ENCODE results near the gene ELFN1.
"Not testable (repeated sequence)": the region's sequence is repeated elsewhere in the genome, so short reads cannot be mapped to it uniquely, and the experiment has no call there.

ELFN1 gene

GRCh38 chr7:1717095-1717483 is 47.0 kb downstream of the ELFN1 start:
- Histone ChIP-seq H3K79me2 (ENCODE audit: control insufficient read depth, insufficient read depth, low read length) (no peaks in the 10 kb centered on the region), H3K4ac (ENCODE audit: low read depth, low read length) (no peak overlapping the region), H3K36me3 (ENCODE audit: control insufficient read depth, insufficient read depth, low read length) (no peaks in the 10 kb centered on the region), H3K4me3 (ENCODE audit: low read length) (no peak overlapping the region), H3K18ac (ENCODE audit: low read length) (no peak overlapping the region), H3K4me2 (ENCODE audit: low read length) (no peak overlapping the region), H3K4me1 (ENCODE audit: control insufficient read depth, low read depth, low read length) (peaks cover 16% of the 10 kb centered on the region), H2BK5ac (ENCODE audit: low read length) (no peak overlapping the region), H3K9ac (ENCODE audit: low read length) (no peak overlapping the region), H3K56ac (ENCODE audit: low read length) (no peak overlapping the region), H4K5ac (ENCODE audit: low read length) (no peak overlapping the region), H3K23ac (ENCODE audit: low read length) (no peak overlapping the region), H4K8ac (ENCODE audit: low read depth, low read length) (no peak overlapping the region), H2BK15ac (replicated peaks; ENCODE audit: low read depth) (no peak overlapping the region), H2BK120ac (ENCODE audit: low read depth, low read length) (no peak overlapping the region), H3K79me1 (ENCODE audit: low read length) (no peaks in the 10 kb centered on the region), H2AK5ac (ENCODE audit: low read length) (no peak overlapping the region), H3K27ac (ENCODE audit: low read depth, low read length) (no peak overlapping the region), H3K27me3 (ENCODE audit: insufficient read depth, low read length, poor library complexity) (no peaks in the 10 kb centered on the region)
- no peak for DNase-seq
- no CpG with 5 or more reads among the region's 10 CpGs for WGBS (ENCODE audit: extremely low coverage, insufficient coverage, low lambda C conversion rate)

DNA sequence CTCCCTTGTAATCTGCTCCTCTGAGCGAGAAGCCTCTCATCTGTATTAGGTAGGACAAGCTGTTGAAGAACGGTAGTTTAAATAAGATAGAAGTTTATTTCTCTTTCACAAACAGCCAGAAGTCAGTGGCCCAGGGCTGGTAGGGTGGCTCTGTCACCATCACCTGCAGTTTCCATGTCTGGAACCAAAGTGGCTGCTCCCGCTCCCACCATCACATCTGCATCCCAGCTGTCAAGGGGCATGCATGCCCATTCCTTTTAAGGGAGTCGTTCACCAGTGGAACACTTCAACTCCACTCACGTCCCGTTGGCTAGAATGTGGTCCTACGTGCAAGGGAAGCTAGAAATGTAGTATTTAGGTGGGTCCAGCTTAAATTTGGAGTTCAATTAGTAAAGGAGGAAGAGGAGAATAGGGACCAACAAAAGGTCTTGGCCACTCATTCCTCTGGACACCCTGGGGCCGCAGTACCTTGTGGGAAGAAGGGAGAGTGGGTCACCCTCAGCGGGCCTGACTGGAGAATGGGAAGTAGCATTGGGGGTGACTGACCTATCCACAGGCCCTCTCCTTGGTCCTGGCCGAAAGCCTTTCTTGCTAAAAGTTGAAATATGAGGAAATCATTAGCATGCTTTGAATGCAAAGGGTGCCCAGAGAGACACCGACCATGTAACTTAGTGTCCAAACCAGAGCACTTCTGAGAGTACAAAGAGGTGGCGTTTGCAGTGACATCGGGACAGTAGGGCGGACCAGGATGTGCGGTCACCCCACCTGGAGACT is 48.0 kb downstream of the ELFN1 start:
- WGBS (ENCODE audit: extremely low coverage, insufficient coverage, low lambda C conversion rate), result no CpG with 5 or more reads among the region's 15 CpGs
- no peaks in the 10 kb centered on the region for H3K27me3 ChIP-seq (ENCODE audit: insufficient read depth, low read length, poor library complexity)
- no peaks in the 10 kb centered on the region for H3K79me1 ChIP-seq (ENCODE audit: low read length)
- no peak overlapping the region for H3K23ac ChIP-seq (ENCODE audit: low read length)
- no peak for DNase-seq
- no peak overlapping the region for H2BK5ac ChIP-seq (ENCODE audit: low read length)
- no peak overlapping the region for H3K4me2 ChIP-seq (ENCODE audit: low read length)
- no peak overlapping the region for H3K18ac ChIP-seq (ENCODE audit: low read length)
- no peak overlapping the region for H2AK5ac ChIP-seq (ENCODE audit: low read length)
- no peak overlapping the region for H2BK15ac ChIP-seq (replicated peaks; ENCODE audit: low read depth)
- H3K79me2 ChIP-seq (ENCODE audit: control insufficient read depth, insufficient read depth, low read length), result no peaks in the 10 kb centered on the region
- no peak overlapping the region for H3K27ac ChIP-seq (ENCODE audit: low read depth, low read length)
- H3K9ac ChIP-seq (ENCODE audit: low read length), result no peak overlapping the region
- peaks cover 16% of the 10 kb centered on the region for H3K4me1 ChIP-seq (ENCODE audit: control insufficient read depth, low read depth, low read length)
- H3K36me3 ChIP-seq (ENCODE audit: control insufficient read depth, insufficient read depth, low read length), result no peaks in the 10 kb centered on the region
- no peak overlapping the region for H3K4me3 ChIP-seq (ENCODE audit: low read length)
- H4K8ac ChIP-seq (ENCODE audit: low read depth, low read length), result no peak overlapping the region
- no peak overlapping the region for H3K56ac ChIP-seq (ENCODE audit: low read length)
- no peak overlapping the region for H2BK120ac ChIP-seq (ENCODE audit: low read depth, low read length)
- no peak overlapping the region for H4K5ac ChIP-seq (ENCODE audit: low read length)
- H3K4ac ChIP-seq (ENCODE audit: low read depth, low read length), result no peak overlapping the region

GRCh38 chr7:1718850-1719249 is 48.8 kb downstream of the ELFN1 start:
- not testable (repeated sequence) for H3K79me1 ChIP-seq (ENCODE audit: low read length); H2BK5ac ChIP-seq (ENCODE audit: low read length); H3K23ac ChIP-seq (ENCODE audit: low read length); H3K18ac ChIP-seq (ENCODE audit: low read length); H3K9ac ChIP-seq (ENCODE audit: low read length); DNase-seq; H4K5ac ChIP-seq (ENCODE audit: low read length); H3K4ac ChIP-seq (ENCODE audit: low read depth, low read length); H3K36me3 ChIP-seq (ENCODE audit: control insufficient read depth, insufficient read depth, low read length); H3K27me3 ChIP-seq (ENCODE audit: insufficient read depth, low read length, poor library complexity); H2BK15ac ChIP-seq (replicated peaks; ENCODE audit: low read depth); H3K4me2 ChIP-seq (ENCODE audit: low read length); H3K27ac ChIP-seq (ENCODE audit: low read depth, low read length); H4K8ac ChIP-seq (ENCODE audit: low read depth, low read length); H3K4me3 ChIP-seq (ENCODE audit: low read length); H3K79me2 ChIP-seq (ENCODE audit: control insufficient read depth, insufficient read depth, low read length); H2BK120ac ChIP-seq (ENCODE audit: low read depth, low read length); H3K56ac ChIP-seq (ENCODE audit: low read length); H2AK5ac ChIP-seq (ENCODE audit: low read length)
- peaks cover 14% of the 10 kb centered on the region for H3K4me1 ChIP-seq (ENCODE audit: control insufficient read depth, low read depth, low read length)
- no CpG with 5 or more reads among the region's 10 CpGs for WGBS (ENCODE audit: extremely low coverage, insufficient coverage, low lambda C conversion rate)

DNA sequence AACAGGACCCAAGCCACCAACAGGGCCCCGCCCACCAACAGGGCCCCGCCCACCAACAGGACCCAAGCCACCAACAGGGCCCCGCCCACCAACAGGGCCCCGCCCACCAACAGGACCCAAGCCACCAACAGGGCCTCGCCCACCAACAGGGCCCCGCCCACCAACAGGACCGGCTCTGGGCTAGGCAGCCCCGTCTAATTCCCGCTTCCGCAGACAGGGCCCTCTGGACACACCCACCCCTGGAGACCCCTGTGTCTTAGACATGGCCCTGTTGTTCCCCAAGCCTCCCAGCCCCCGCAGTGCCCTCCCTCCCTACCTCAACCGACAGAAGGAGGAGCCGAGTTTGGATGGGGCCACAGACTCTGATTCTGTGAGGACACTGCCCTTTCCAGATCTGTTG is 49.2 kb downstream of the ELFN1 start:
- peaks cover 10% of the 10 kb centered on the region for H3K4me1 ChIP-seq (ENCODE audit: control insufficient read depth, low read depth, low read length)
- not testable (repeated sequence) for H2AK5ac ChIP-seq (ENCODE audit: low read length); H4K8ac ChIP-seq (ENCODE audit: low read depth, low read length); H3K56ac ChIP-seq (ENCODE audit: low read length); H3K79me1 ChIP-seq (ENCODE audit: low read length); H3K18ac ChIP-seq (ENCODE audit: low read length); H2BK120ac ChIP-seq (ENCODE audit: low read depth, low read length); H2BK15ac ChIP-seq (replicated peaks; ENCODE audit: low read depth); H2BK5ac ChIP-seq (ENCODE audit: low read length); H3K27me3 ChIP-seq (ENCODE audit: insufficient read depth, low read length, poor library complexity); H3K4ac ChIP-seq (ENCODE audit: low read depth, low read length); H3K79me2 ChIP-seq (ENCODE audit: control insufficient read depth, insufficient read depth, low read length); H3K4me2 ChIP-seq (ENCODE audit: low read length); H3K4me3 ChIP-seq (ENCODE audit: low read length); H4K5ac ChIP-seq (ENCODE audit: low read length); H3K27ac ChIP-seq (ENCODE audit: low read depth, low read length); H3K23ac ChIP-seq (ENCODE audit: low read length); H3K9ac ChIP-seq (ENCODE audit: low read length); H3K36me3 ChIP-seq (ENCODE audit: control insufficient read depth, insufficient read depth, low read length)
- DNase-seq, result peak; percentile 62
- no CpG with 5 or more reads among the region's 13 CpGs for WGBS (ENCODE audit: extremely low coverage, insufficient coverage, low lambda C conversion rate)

DNA sequence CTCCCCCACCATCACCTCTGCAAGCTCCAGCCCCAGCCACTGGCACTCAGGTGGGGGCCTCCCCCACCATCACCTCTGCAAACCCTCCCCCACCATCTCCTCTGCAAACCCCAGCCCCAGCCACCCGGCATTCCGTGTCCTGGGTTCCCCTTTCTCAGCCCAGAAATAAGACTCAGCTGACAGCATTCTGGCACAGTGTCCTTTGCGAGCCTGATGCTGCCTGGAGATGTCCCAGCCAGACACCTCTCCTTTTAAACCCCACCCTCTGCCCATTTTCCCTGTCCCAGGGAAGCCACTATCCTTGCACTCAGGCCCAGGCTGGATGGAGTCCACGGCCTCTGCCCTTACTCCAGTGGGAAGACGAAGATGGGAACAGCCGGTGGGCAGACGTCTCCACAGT is 49.8 kb downstream of the ELFN1 start:
- no peak overlapping the region for H3K56ac ChIP-seq (ENCODE audit: low read length)
- no peak overlapping the region for H3K4me2 ChIP-seq (ENCODE audit: low read length)
- no peak overlapping the region for H3K4ac ChIP-seq (ENCODE audit: low read depth, low read length)
- H3K27me3 ChIP-seq (ENCODE audit: insufficient read depth, low read length, poor library complexity), result no peaks in the 10 kb centered on the region
- H4K8ac ChIP-seq (ENCODE audit: low read depth, low read length), result no peak overlapping the region
- peaks cover 10% of the 10 kb centered on the region for H3K4me1 ChIP-seq (ENCODE audit: control insufficient read depth, low read depth, low read length)
- no peaks in the 10 kb centered on the region for H3K36me3 ChIP-seq (ENCODE audit: control insufficient read depth, insufficient read depth, low read length)
- no peak overlapping the region for H3K27ac ChIP-seq (ENCODE audit: low read depth, low read length)
- H2BK5ac ChIP-seq (ENCODE audit: low read length), result no peak overlapping the region
- H4K5ac ChIP-seq (ENCODE audit: low read length), result no peak overlapping the region
- H3K79me2 ChIP-seq (ENCODE audit: control insufficient read depth, insufficient read depth, low read length), result no peaks in the 10 kb centered on the region
- H3K4me3 ChIP-seq (ENCODE audit: low read length), result no peak overlapping the region
- H3K9ac ChIP-seq (ENCODE audit: low read length), result no peak overlapping the region
- no peak overlapping the region for H3K23ac ChIP-seq (ENCODE audit: low read length)
- DNase-seq, result no peak
- no CpG with 5 or more reads among the region's 7 CpGs for WGBS (ENCODE audit: extremely low coverage, insufficient coverage, low lambda C conversion rate)
- no peak overlapping the region for H3K18ac ChIP-seq (ENCODE audit: low read length)
- H2BK120ac ChIP-seq (ENCODE audit: low read depth, low read length), result no peak overlapping the region
- H2AK5ac ChIP-seq (ENCODE audit: low read length), result no peak overlapping the region
- H2BK15ac ChIP-seq (replicated peaks; ENCODE audit: low read depth), result no peak overlapping the region
- H3K79me1 ChIP-seq (ENCODE audit: low read length), result no peaks in the 10 kb centered on the region

GRCh38 chr7:1720326-1720725 is 50.2 kb downstream of the ELFN1 start:
- WGBS (ENCODE audit: extremely low coverage, insufficient coverage, low lambda C conversion rate), result no CpG with 5 or more reads among the region's 8 CpGs
- Histone ChIP-seq H3K79me2 (ENCODE audit: control insufficient read depth, insufficient read depth, low read length) (no peaks in the 10 kb centered on the region), H2BK5ac (ENCODE audit: low read length) (no peak overlapping the region), H3K4me1 (ENCODE audit: control insufficient read depth, low read depth, low read length) (peaks cover 9% of the 10 kb centered on the region), H2BK120ac (ENCODE audit: low read depth, low read length) (no peak overlapping the region), H3K36me3 (ENCODE audit: control insufficient read depth, insufficient read depth, low read length) (no peaks in the 10 kb centered on the region), H3K4ac (ENCODE audit: low read depth, low read length) (no peak overlapping the region), H2BK15ac (replicated peaks; ENCODE audit: low read depth) (no peak overlapping the region), H3K56ac (ENCODE audit: low read length) (no peak overlapping the region), H3K23ac (ENCODE audit: low read length) (no peak overlapping the region), H3K27ac (ENCODE audit: low read depth, low read length) (no peak overlapping the region), H3K4me3 (ENCODE audit: low read length) (no peak overlapping the region), H4K5ac (ENCODE audit: low read length) (no peak overlapping the region), H3K18ac (ENCODE audit: low read length) (no peak overlapping the region), H4K8ac (ENCODE audit: low read depth, low read length) (no peak overlapping the region), H3K27me3 (ENCODE audit: insufficient read depth, low read length, poor library complexity) (no peaks in the 10 kb centered on the region), H3K79me1 (ENCODE audit: low read length) (no peaks in the 10 kb centered on the region), H3K9ac (ENCODE audit: low read length) (no peak overlapping the region), H3K4me2 (ENCODE audit: low read length) (no peak overlapping the region), H2AK5ac (ENCODE audit: low read length) (no peak overlapping the region)
- DNase-seq, result no peak

Data from mesendoderm (in vitro differentiated cells).